ENCODE results near the gene PITPNC1. TPM values are rescaled to one million over a fixed set of nuclear protein-coding genes. Genes with fewer than 3 reads are reported as not detected.

The PITPNC1 gene
- total RNA-seq, 3 donors from 2014 or later = 11.0 to 17.7 (median 14.8) TPM

GRCh38 chr17:67557052-67557845 lies 180.2 kb downstream of the PITPNC1 start:
- TF ChIP-seq CTCF (IDR thresholded peaks at IDR 0.05) (no peak), POLR2A (IDR thresholded peaks at IDR 0.05) (no peak), POLR2AphosphoS5 (IDR thresholded peaks at IDR 0.05) (no peak)
- intact Hi-C loops (cut with DNase I; ENCODE audit: low total_unique reads) = no loop called here
- Histone ChIP-seq H3K4me3 (no peak overlapping the region), H3K27me3 (no peaks in the 10 kb centered on the region), H3K4me1 (no peaks in the 10 kb centered on the region), H3K9me3 (no peaks in the 10 kb centered on the region), H3K27ac (no peak overlapping the region), H3K36me3 (no peaks in the 10 kb centered on the region)
- DNase-seq (ENCODE audit: low spot score in 2 of 2) = no peak

- Histone ChIP-seq H3K36me3 (no peaks in the 10 kb centered on the region), H3K4me1 (no peaks in the 10 kb centered on the region), H3K4me3 (no peak overlapping the region), H3K27me3 (no peaks in the 10 kb centered on the region), H3K9me3 (no peaks in the 10 kb centered on the region), H3K27ac (no peak overlapping the region)
- DNase-seq (ENCODE audit: low spot score in 2 of 2) = no peak
- TF ChIP-seq POLR2A (IDR thresholded peaks at IDR 0.05) (no peak), CTCF (IDR thresholded peaks at IDR 0.05) (no peak), POLR2AphosphoS5 (IDR thresholded peaks at IDR 0.05) (no peak)
- intact Hi-C loops (cut with DNase I; ENCODE audit: low total_unique reads) = no loop called here
Measured at GRCh38 chr17:67557921-67558320, 180.8 kb downstream of the PITPNC1 start.

GRCh38 chr17:67558740-67559380 lies 181.8 kb downstream of the PITPNC1 start:
- Histone ChIP-seq H3K36me3 (no peaks in the 10 kb centered on the region), H3K4me3 (no peak overlapping the region), H3K27ac (no peak overlapping the region), H3K9me3 (no peaks in the 10 kb centered on the region), H3K4me1 (no peaks in the 10 kb centered on the region), H3K27me3 (no peaks in the 10 kb centered on the region)
- intact Hi-C loops (cut with DNase I; ENCODE audit: low total_unique reads) = no loop called here
- TF ChIP-seq POLR2A (IDR thresholded peaks at IDR 0.05) (no peak), POLR2AphosphoS5 (IDR thresholded peaks at IDR 0.05) (no peak), CTCF (IDR thresholded peaks at IDR 0.05) (no peak)
- DNase-seq (ENCODE audit: low spot score in 2 of 2) = no peak

GRCh38 chr17:67559381-67559966 lies 182.4 kb downstream of the PITPNC1 start:
- intact Hi-C loops (cut with DNase I; ENCODE audit: low total_unique reads) = no loop called here
- no peaks in the 10 kb centered on the region for H3K27me3 ChIP-seq
- DNase-seq (ENCODE audit: low spot score in 2 of 2) = no peak
- no peak overlapping the region for H3K27ac ChIP-seq
- no peak overlapping the region for H3K4me3 ChIP-seq
- H3K9me3 ChIP-seq = no peaks in the 10 kb centered on the region
- no peaks in the 10 kb centered on the region for H3K36me3 ChIP-seq
- TF ChIP-seq POLR2A (IDR thresholded peaks at IDR 0.05) (no peak), CTCF (IDR thresholded peaks at IDR 0.05) (no peak), POLR2AphosphoS5 (IDR thresholded peaks at IDR 0.05) (no peak)
- no peaks in the 10 kb centered on the region for H3K4me1 ChIP-seq

GRCh38 chr17:67562005-67562404 lies 184.9 kb downstream of the PITPNC1 start:
- Histone ChIP-seq H3K4me1 (no peaks in the 10 kb centered on the region), H3K4me3 (no peak overlapping the region), H3K27ac (no peak overlapping the region), H3K9me3 (no peaks in the 10 kb centered on the region), H3K27me3 (no peaks in the 10 kb centered on the region), H3K36me3 (no peaks in the 10 kb centered on the region)
- TF ChIP-seq CTCF (IDR thresholded peaks at IDR 0.05) = no peak
- no peak for DNase-seq (ENCODE audit: low spot score in 2 of 2)
- intact Hi-C loops (cut with DNase I; ENCODE audit: low total_unique reads) = no loop called here

Data from breast epithelium (tissue), 4 donors.